Prostate gland (tissue), 2 donors: Measurements from ENCODE around the gene FMOD. TPM values are rescaled to one million over a fixed set of nuclear protein-coding genes. Genes with fewer than 3 reads are reported as not detected.

Experiments
- DNase-seq: peaks from one replicate; pipeline ENCODE4 v3.0.0-alpha.2; 2019; ENCODE audit warnings: low spot score
- H3K27ac ChIP-seq, 2 donors: fragments of 200-600 bp; sonication (generic); 2 replicates each; pipeline ENCODE4 v1.5.1; 2017 to 2019
- H3K27me3 ChIP-seq: fragments of 200-600 bp; sonication (generic); replicated peaks from 2 replicates; pipeline ENCODE4 v1.5.1; 2019; ENCODE audit not compliant: insufficient read depth
- H3K36me3 ChIP-seq, 2 donors: fragments of 200-600 bp; sonication (generic); 1 replicate in 1 of 2; 2 replicates in 1 of 2; pipeline versions ENCODE4 v1.5.1 to v1.8.1; 2017 to 2019
- H3K4me1 ChIP-seq: fragments of 200-600 bp; sonication (generic); replicated peaks from 2 replicates; pipeline ENCODE4 v1.5.1; 2019
- H3K4me3 ChIP-seq, 2 donors: fragments of 200-600 bp; sonication (generic); 2 replicates each; pipeline ENCODE4 v1.5.1; 2017 to 2019
- H3K9me3 ChIP-seq: fragments of 200-600 bp; sonication (generic); 2 replicates; pipeline ENCODE4 v1.5.1; 2017
- POLR2A ChIP-seq: fragments of 450-650 bp; IDR thresholded peaks from one replicate; pipeline ENCODE4 v1.6.1; 2016; ENCODE audit warnings: antibody characterized with exemption, mild to moderate bottlenecking
- POLR2AphosphoS5 ChIP-seq: sonication (generic); formaldehyde crosslinking; IDR thresholded peaks from one replicate; pipeline ENCODE4 v1.6.1; 2017; ENCODE audit warnings: antibody characterized with exemption
- WGBS: methylation state at CpG from one replicate; pipeline ENCODE4 v1.1.5; 2018; 5-methylcytosine and 5-hydroxymethylcytosine counted together
- intact Hi-C: fragments of 100-400 bp; cut with DNase I; formaldehyde crosslinking; loops from one replicate; pipeline ENCODE4 v1.14.2; 2022
- total RNA-seq, 2 donors: library from RNA; depleted of rRNA; stranded (reverse); fragments of >200 nt; gene quantifications; one replicate each; pipeline ENCODE4 v1.1.0, GENCODE V29; 2016
- TF ChIP-seq, protein P1 (sequence below), 4 experiments: fragments of 200-600 bp in 2 of 4; fragments of 450-650 bp in 2 of 4; sonication (generic) in 2 of 4; IDR thresholded peaks; 1 replicate in 3 of 4; 2 replicates in 1 of 4; pipeline ENCODE4 v1.5.1; 2016 to 2019; ENCODE audit warnings: antibody characterized with exemption in 4 of 4, mild to moderate bottlenecking in 2 of 4, moderate library complexity in 2 of 4

Gene FMOD
- total RNA-seq, 2 donors from 2014 or later: 40.8 to 95.9 TPM

DNA sequence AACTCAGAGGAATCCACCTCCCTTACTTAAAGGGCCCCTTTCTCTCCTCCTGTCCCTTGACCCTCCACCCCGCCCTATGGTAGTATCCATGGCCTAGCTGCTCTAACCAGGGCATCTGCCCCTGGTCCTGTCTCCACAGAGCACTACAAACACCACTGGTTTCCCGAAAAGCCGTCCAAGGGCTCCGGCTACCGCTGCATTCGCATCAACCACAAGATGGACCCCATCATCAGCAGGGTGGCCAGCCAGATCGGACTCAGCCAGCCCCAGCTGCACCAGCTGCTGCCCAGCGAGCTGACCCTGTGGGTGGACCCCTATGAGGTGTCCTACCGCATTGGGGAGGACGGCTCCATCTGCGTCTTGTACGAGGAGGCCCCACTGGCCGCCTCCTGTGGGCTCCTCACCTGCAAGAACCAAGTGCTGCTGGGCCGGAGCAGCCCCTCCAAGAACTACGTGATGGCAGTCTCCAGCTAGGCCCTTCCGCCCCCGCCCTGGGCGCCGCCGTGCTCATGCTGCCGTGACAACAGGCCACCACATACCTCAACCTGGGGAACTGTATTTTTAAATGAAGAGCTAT, 43.9 kb downstream of the FMOD start:
- Histone ChIP-seq H3K9me3 (no peaks in the 10 kb centered on the region), H3K4me1 (peaks cover 7% of the 10 kb centered on the region), H3K4me3 (peak overlapping the region; percentile 100), H3K27me3 (no peaks in the 10 kb centered on the region), H3K36me3 (peaks cover 0 to 4% of the 10 kb centered on the region in 2 donors), H3K27ac (peak overlapping the region; percentile 99)
- DNase-seq: no peak
- intact Hi-C loops: loop anchor here (2.0 kb wide), 1 partner anchor 34 kb away; no protein-coding TSS in a partner anchor
- TF ChIP-seq POLR2AphosphoS5: no peak
- TF ChIP-seq POLR2A: peak; percentile 4
- 6% methylated on average over 21 of the region's 21 CpGs for WGBS

GRCh38 chr1:203306089-203306964, 44.6 kb downstream of the FMOD start:
- intact Hi-C loops: loop anchor here (2.0 kb wide), 1 partner anchor 34 kb away; no protein-coding TSS in a partner anchor
- peak; percentile 98 for DNase-seq
- H3K4me1 ChIP-seq: peaks cover 7% of the 10 kb centered on the region
- H3K27me3 ChIP-seq: no peaks in the 10 kb centered on the region
- WGBS: under 1% methylated on average over 22 of the region's 22 CpGs
- H3K9me3 ChIP-seq: no peaks in the 10 kb centered on the region
- H3K36me3 ChIP-seq: peaks cover 0 to 4% of the 10 kb centered on the region in 2 donors
- H3K4me3 ChIP-seq: peak overlapping the region; percentile 100
- TF ChIP-seq, protein P1, sequence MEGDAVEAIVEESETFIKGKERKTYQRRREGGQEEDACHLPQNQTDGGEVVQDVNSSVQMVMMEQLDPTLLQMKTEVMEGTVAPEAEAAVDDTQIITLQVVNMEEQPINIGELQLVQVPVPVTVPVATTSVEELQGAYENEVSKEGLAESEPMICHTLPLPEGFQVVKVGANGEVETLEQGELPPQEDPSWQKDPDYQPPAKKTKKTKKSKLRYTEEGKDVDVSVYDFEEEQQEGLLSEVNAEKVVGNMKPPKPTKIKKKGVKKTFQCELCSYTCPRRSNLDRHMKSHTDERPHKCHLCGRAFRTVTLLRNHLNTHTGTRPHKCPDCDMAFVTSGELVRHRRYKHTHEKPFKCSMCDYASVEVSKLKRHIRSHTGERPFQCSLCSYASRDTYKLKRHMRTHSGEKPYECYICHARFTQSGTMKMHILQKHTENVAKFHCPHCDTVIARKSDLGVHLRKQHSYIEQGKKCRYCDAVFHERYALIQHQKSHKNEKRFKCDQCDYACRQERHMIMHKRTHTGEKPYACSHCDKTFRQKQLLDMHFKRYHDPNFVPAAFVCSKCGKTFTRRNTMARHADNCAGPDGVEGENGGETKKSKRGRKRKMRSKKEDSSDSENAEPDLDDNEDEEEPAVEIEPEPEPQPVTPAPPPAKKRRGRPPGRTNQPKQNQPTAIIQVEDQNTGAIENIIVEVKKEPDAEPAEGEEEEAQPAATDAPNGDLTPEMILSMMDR (IDR thresholded peaks at IDR 0.05): peak in 2 of 4 experiments; percentile 44 to 67
- TF ChIP-seq POLR2AphosphoS5: peak; percentile 94
- peak; percentile 79 for TF ChIP-seq POLR2A
- peak overlapping the region; percentile 99 for H3K27ac ChIP-seq

GRCh38 chr1:203305809-203306088, 45.2 kb downstream of the FMOD start:
- Histone ChIP-seq H3K9me3 (no peaks in the 10 kb centered on the region), H3K36me3 (peaks cover 0 to 4% of the 10 kb centered on the region in 2 donors), H3K27ac (peak overlapping the region; percentile 99), H3K4me3 (peak overlapping the region; percentile 100), H3K27me3 (no peaks in the 10 kb centered on the region), H3K4me1 (peaks cover 7% of the 10 kb centered on the region)
- TF ChIP-seq POLR2A (no peak), POLR2AphosphoS5 (no peak)
- TF ChIP-seq, protein P1 (IDR thresholded peaks at IDR 0.05): no peak
- intact Hi-C loops: loop anchor here (2.0 kb wide), 1 partner anchor 33 kb away; no protein-coding TSS in a partner anchor
- no peak for DNase-seq
- WGBS: 2% methylated on average over 12 of the region's 21 CpGs

DNA sequence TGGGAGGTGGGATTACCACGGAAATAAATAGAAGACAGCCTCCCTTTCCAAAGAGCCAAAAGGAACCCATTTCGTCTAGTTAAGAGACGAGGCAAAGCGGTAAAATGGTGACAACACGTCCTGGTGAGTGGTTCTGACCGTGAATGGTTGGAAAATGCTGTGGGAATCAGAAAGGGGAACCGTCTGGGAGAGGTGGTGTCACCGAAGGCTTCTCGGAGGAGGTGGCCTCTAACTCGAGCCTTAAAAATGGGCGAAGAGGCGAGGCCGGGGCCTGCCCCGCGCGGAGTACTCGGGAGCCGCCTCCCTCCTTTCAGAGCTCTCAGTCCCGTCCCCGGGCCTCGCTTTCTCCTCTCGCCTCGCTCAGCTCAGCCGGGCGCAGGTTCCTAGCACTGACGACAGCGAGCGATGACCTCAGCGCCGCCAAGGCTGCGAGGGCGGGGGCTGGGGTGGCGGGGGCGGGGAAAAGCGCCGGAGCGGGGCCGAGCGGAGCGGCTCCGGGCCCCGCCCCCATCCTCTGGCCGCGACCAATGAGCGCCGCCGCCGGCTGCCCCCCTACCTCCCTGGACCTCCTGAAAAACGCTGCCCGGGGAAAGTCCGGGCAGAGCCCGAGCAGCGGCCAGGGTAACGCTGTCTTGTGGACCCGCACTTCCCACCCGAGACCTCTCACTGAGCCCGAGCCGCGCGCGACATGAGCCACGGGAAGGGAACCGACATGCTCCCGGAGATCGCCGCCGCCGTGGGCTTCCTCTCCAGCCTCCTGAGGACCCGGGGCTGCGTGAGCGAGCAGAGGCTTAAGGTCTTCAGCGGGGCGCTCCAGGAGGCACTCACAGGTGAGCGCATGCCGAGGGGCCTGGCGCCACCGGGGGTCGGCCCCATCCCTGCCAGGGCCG, 45.8 kb downstream of the FMOD start, which contains the start of gene BTG2:
BTG2 (plus strand) TSS at position 601 of the 890 bp plus-strand sequence; CDS start at position 689, 88 bp downstream.
- Histone ChIP-seq H3K4me1 (peaks cover 7% of the 10 kb centered on the region), H3K27me3 (no peaks in the 10 kb centered on the region), H3K4me3 (peak within 1 kb of the TSS; percentile 100), H3K9me3 (no peaks in the 10 kb centered on the region), H3K27ac (peak within 1 kb of the TSS; percentile 99), H3K36me3 (peaks cover 0 to 4% of the 10 kb centered on the region in 2 donors)
- peak; percentile 98 for TF ChIP-seq POLR2AphosphoS5
- TF ChIP-seq, protein P1 (IDR thresholded peaks at IDR 0.05): peak in 2 of 4 experiments; percentile 3 to 14
- TF ChIP-seq POLR2A: peak; percentile 100
- peak; percentile 94 for DNase-seq
- WGBS: 4% methylated on average over 57 of the region's 79 CpGs
- intact Hi-C loops: no loop called here
